SK-N-SH treated with all-trans-retinoic acid at 6 μM for 48 hours (cell line): ENCODE results near the gene AMH.

Experiments used
- ATAC-seq: fragments of 200-7000 bp; cut with Tn5 transposase; 3 replicates; pipeline ENCODE4 v1.9.1; 2020; ENCODE audit warnings: mild to moderate bottlenecking, moderate library complexity
- ARNTL ChIP-seq: fragments of 450-650 bp; formaldehyde crosslinking; IDR thresholded peaks from 2 replicates; pipeline ENCODE4 v1.5.0; 2020; ENCODE audit warnings: low read depth, mild to moderate bottlenecking, moderate library complexity, borderline replicate concordance
- BACH2 ChIP-seq: fragments of 250-450 bp; sonication (Bioruptor Pico); IDR thresholded peaks from 2 replicates; pipeline ENCODE4 v1.9.0; 2021; ENCODE audit warnings: mild to moderate bottlenecking, borderline replicate concordance
- CREB5 ChIP-seq: fragments of 250-450 bp; sonication (Bioruptor Pico); IDR thresholded peaks from 2 replicates; pipeline ENCODE4 v1.5.1; 2020; ENCODE audit warnings: low read depth, mild to moderate bottlenecking, moderate library complexity
- CSDC2 ChIP-seq: fragments of 250-450 bp; sonication (Bioruptor Pico); IDR thresholded peaks from 2 replicates; pipeline ENCODE4 v1.5.0; 2020; ENCODE audit warnings: mild to moderate bottlenecking, moderate library complexity
- CSRNP3 ChIP-seq: fragments of 250-450 bp; sonication (Bioruptor Pico); IDR thresholded peaks from 2 replicates; pipeline ENCODE4 v1.5.1; 2021; ENCODE audit warnings: mild to moderate bottlenecking, moderate library complexity
- ESRRG ChIP-seq: fragments of 250-450 bp; sonication (Bioruptor Pico); IDR thresholded peaks from 2 replicates; pipeline ENCODE4 v1.6.1; 2021; ENCODE audit warnings: mild to moderate bottlenecking
- GLIS3 ChIP-seq: fragments of 250-450 bp; sonication (Bioruptor Pico); IDR thresholded peaks from 2 replicates; pipeline ENCODE4 v1.5.0; 2020; ENCODE audit warnings: mild to moderate bottlenecking, moderate library complexity
- ISL1 ChIP-seq: fragments of 250-450 bp; sonication (Bioruptor Pico); IDR thresholded peaks from 2 replicates; pipeline ENCODE4 v2.1.2; 2022; ENCODE audit warnings: mild to moderate bottlenecking, moderate library complexity
- OSR1 ChIP-seq: fragments of 250-450 bp; sonication (Bioruptor Pico); IDR thresholded peaks from 2 replicates; pipeline ENCODE4 v1.8.0; 2022; ENCODE audit warnings: moderate library complexity, mild to moderate bottlenecking, inconsistent platforms
- PATZ1 ChIP-seq: fragments of 250-450 bp; sonication (Bioruptor Pico); IDR thresholded peaks from 2 replicates; pipeline ENCODE4 v1.8.0; 2020; ENCODE audit warnings: mild to moderate bottlenecking, moderate library complexity, borderline replicate concordance
- POU6F1 ChIP-seq: fragments of 250-450 bp; sonication (Bioruptor Pico); IDR thresholded peaks from 2 replicates; pipeline ENCODE4 v1.8.0; 2021; ENCODE audit warnings: low read depth, mild to moderate bottlenecking, moderate library complexity, borderline replicate concordance
- PPARA ChIP-seq: fragments of 250-450 bp; sonication (Bioruptor Pico); IDR thresholded peaks from 2 replicates; pipeline ENCODE4 v1.5.0; 2020; ENCODE audit warnings: mild to moderate bottlenecking, borderline replicate concordance
- RARB ChIP-seq: fragments of 250-450 bp; sonication (Bioruptor Pico); IDR thresholded peaks from 2 replicates; pipeline ENCODE4 v1.8.0; 2021; ENCODE audit warnings: mild to moderate bottlenecking, moderate library complexity
- SNAI2 ChIP-seq: fragments of 250-450 bp; sonication (Bioruptor Pico); IDR thresholded peaks from 2 replicates; pipeline ENCODE4 v1.5.0; 2020; ENCODE audit warnings: mild to moderate bottlenecking, moderate library complexity
- TCF4 ChIP-seq: fragments of 250-450 bp; sonication (Bioruptor Pico); IDR thresholded peaks from 2 replicates; pipeline ENCODE4 v1.8.0; 2021; ENCODE audit warnings: mild to moderate bottlenecking, moderate library complexity, borderline replicate concordance
- TSHZ2 ChIP-seq: fragments of 250-450 bp; sonication (Bioruptor Pico); IDR thresholded peaks from 2 replicates; pipeline ENCODE4 v1.5.0; 2020; ENCODE audit warnings: mild to moderate bottlenecking, moderate library complexity
- ZC3H10 ChIP-seq: fragments of 250-450 bp; sonication (Bioruptor Pico); IDR thresholded peaks from 2 replicates; pipeline ENCODE4 v1.5.1; 2021; ENCODE audit warnings: mild to moderate bottlenecking, moderate library complexity
- ZFP3 ChIP-seq: fragments of 250-450 bp; sonication (Bioruptor Pico); IDR thresholded peaks from 2 replicates; pipeline ENCODE4 v1.5.0; 2020; ENCODE audit warnings: mild to moderate bottlenecking, moderate library complexity
- ZFP30 ChIP-seq: fragments of 450-650 bp; formaldehyde crosslinking; IDR thresholded peaks from 2 replicates; pipeline ENCODE4 v1.5.0; 2022; ENCODE audit warnings: mild to moderate bottlenecking, moderate library complexity
- ZNF565 ChIP-seq: fragments of 450-650 bp; formaldehyde crosslinking; conservative IDR thresholded peaks from 2 replicates; pipeline ENCODE4 v1.5.0; 2020; ENCODE audit warnings: low read depth, mild to moderate bottlenecking, moderate library complexity
- ZNF70 ChIP-seq: fragments of 450-650 bp; formaldehyde crosslinking; IDR thresholded peaks from 2 replicates; pipeline ENCODE4 v1.5.0; 2020; ENCODE audit warnings: mild to moderate bottlenecking, moderate library complexity
- ZNF8 ChIP-seq: fragments of 450-650 bp; formaldehyde crosslinking; IDR thresholded peaks from 2 replicates; pipeline ENCODE4 v1.5.0; 2020; ENCODE audit warnings: mild to moderate bottlenecking, moderate library complexity

The AMH gene

GRCh38 chr19:2210206-2210605 is 38.9 kb upstream of the AMH start:
- ATAC-seq: no peak
- no peak for TF ChIP-seq SNAI2 (CRISPR knock-in tag)
- no peak for TF ChIP-seq ZFP3
- no peak for TF ChIP-seq ESRRG (CRISPR knock-in tag)
- no peak for TF ChIP-seq TSHZ2 (CRISPR knock-in tag)
- TF ChIP-seq ZNF8: no peak
- no peak for TF ChIP-seq POU6F1
- no peak for TF ChIP-seq CSRNP3 (CRISPR knock-in tag)
- TF ChIP-seq GLIS3 (CRISPR knock-in tag): no peak
- no peak for TF ChIP-seq ZNF565 (CRISPR knock-in tag)
- TF ChIP-seq ARNTL (CRISPR knock-in tag): no peak
- no peak for TF ChIP-seq BACH2 (CRISPR knock-in tag)
- TF ChIP-seq PPARA (CRISPR knock-in tag): no peak
- TF ChIP-seq CREB5 (CRISPR knock-in tag): no peak
- no peak for TF ChIP-seq ISL1 (CRISPR knock-in tag)
- no peak for TF ChIP-seq CSDC2
- TF ChIP-seq OSR1 (CRISPR knock-in tag): no peak
- TF ChIP-seq PATZ1 (CRISPR knock-in tag): no peak
- no peak for TF ChIP-seq ZC3H10 (CRISPR knock-in tag)
- no peak for TF ChIP-seq RARB (CRISPR knock-in tag)
- TF ChIP-seq, all 23 proteins: peak for 0

- no peak for TF ChIP-seq ARNTL (CRISPR knock-in tag)
- no peak for TF ChIP-seq ZFP30 (CRISPR knock-in tag)
- TF ChIP-seq ZFP3: no peak
- TF ChIP-seq TCF4 (CRISPR knock-in tag): no peak
- no peak for TF ChIP-seq POU6F1
- no peak for TF ChIP-seq SNAI2 (CRISPR knock-in tag)
- TF ChIP-seq ESRRG (CRISPR knock-in tag): no peak
- TF ChIP-seq PPARA (CRISPR knock-in tag): no peak
- no peak for TF ChIP-seq ZNF70 (CRISPR knock-in tag)
- no peak for ATAC-seq
These were observed 38.0 kb upstream of the AMH start for GRCh38 chr19:2210987-2211740.
